Measurements from ENCODE around the gene SLC10A2. TPM values are rescaled to one million over a fixed set of nuclear protein-coding genes. Genes with fewer than 3 reads are reported as not detected.

Gene SLC10A2
- total and polyA plus RNA-seq, 2 of the 4 experiments (the other 2 are of a cell fraction): not detected

DNA sequence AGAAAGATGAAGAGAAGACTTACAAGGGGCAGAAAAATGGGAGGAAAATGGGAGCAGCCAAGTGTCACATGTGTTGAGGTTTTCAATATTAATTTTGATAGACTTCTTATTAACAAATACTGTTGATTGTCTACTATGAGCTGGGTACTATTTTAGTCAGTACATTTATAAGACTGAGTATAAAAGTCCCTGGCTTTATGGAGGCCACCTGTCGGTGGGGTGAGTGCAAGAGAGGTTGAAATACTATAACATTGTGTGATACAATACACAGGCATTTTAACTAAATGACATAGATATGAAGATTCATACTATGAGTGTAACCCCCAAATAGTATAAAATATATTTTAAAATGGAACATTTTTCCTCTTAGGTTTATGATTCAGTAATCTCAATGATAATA lies 29.9 kb downstream of the SLC10A2 start:
- in situ Hi-C loops (cut with MboI; ENCODE audit: low sequenced_read_pairs): no loop called here
- Histone ChIP-seq H2AFZ (replicated peaks; ENCODE audit: low read length, poor library complexity) (no peak overlapping the region), H3K79me1 (ENCODE audit: low read depth in 1 of 2, low read length in 2 of 2) (no peaks in the 10 kb centered on the region), H3K14ac (replicated peaks; ENCODE audit: low read depth, low read length) (no peak overlapping the region), H2BK5ac (ENCODE audit: low read depth, low read length, poor library complexity, severe bottlenecking) (no peak overlapping the region), H2AK5ac (ENCODE audit: low read depth, low read length) (no peak overlapping the region), H4K8ac (ENCODE audit: low read depth in 2 of 2, low read length in 2 of 2) (no peak overlapping the region), H3K27ac (ENCODE audit: insufficient read depth, low read length) (no peak overlapping the region), H4K5ac (ENCODE audit: low read depth, low read length) (no peak overlapping the region), H3K23ac (ENCODE audit: low read depth, low read length) (no peak overlapping the region), H3K9me1 (ENCODE audit: insufficient read depth, low read length) (no peaks in the 10 kb centered on the region), H3K9ac (ENCODE audit: low read depth, low read length) (no peak overlapping the region), H4K91ac (ENCODE audit: insufficient read depth, low read depth, low read length) (no peak overlapping the region), H2BK20ac (ENCODE audit: low read depth, low read length) (no peak overlapping the region), H3K18ac (ENCODE audit: low read depth, low read length) (no peak overlapping the region), H2BK120ac (ENCODE audit: low read depth, low read length) (no peak overlapping the region), H3K36me3 (ENCODE audit: control insufficient read depth, insufficient read depth, low read length) (no peaks in the 10 kb centered on the region), H2BK15ac (ENCODE audit: low read depth, low read length) (no peak overlapping the region), H3K4ac (ENCODE audit: low read depth, low read length) (no peak overlapping the region), H3K4me2 (ENCODE audit: low read depth, low read length) (no peak overlapping the region), H2AK9ac (replicated peaks; ENCODE audit: low read depth, low read length, poor library complexity) (no peak overlapping the region), H3K4me3 (ENCODE audit: insufficient read depth, low read depth, low read length) (no peak overlapping the region), H3K27me3 (ENCODE audit: control insufficient read depth, insufficient read depth, low read length) (no peaks in the 10 kb centered on the region), H3K56ac (ENCODE audit: extremely low read depth, insufficient read depth, low read length) (no peak overlapping the region), H3K4me1 (ENCODE audit: control insufficient read depth, insufficient read depth, low read length) (no peaks in the 10 kb centered on the region), H3K9me3 (ENCODE audit: control insufficient read depth, insufficient read depth, low read length) (0 out of 2 replicates have a peak, but pooled peaks cover 3% of the 10 kb centered on the region), H4K20me1 (ENCODE audit: insufficient read depth, low read length) (no peaks in the 10 kb centered on the region)
- no peak for ATAC-seq (ENCODE audit: low read depth)
- dilution Hi-C loops (cut with HindIII; ENCODE audit: low sequenced_read_pairs, unreplicated experiment): no loop called here
- no TSS peak for BruUV-seq (replicated peaks)
- POLR2A ChIA-PET (ENCODE audit: unreplicated experiment): no interaction called here
- TF ChIP-seq RCOR1 (IDR thresholded peaks at IDR 0.05; ENCODE audit: insufficient replicate concordance, low read length) (no peak), MAZ (IDR thresholded peaks at IDR 0.05; ENCODE audit: borderline replicate concordance, low read depth, low read length) (no peak), CHD1 (IDR thresholded peaks at IDR 0.05; ENCODE audit: low read depth, low read length) (no peak), ELK1 (IDR thresholded peaks at IDR 0.05; ENCODE audit: borderline replicate concordance, low read depth, low read length) (no peak), MXI1 (IDR thresholded peaks at IDR 0.05; ENCODE audit: borderline replicate concordance, low read depth, low read length) (no peak), CEBPB (IDR thresholded peaks at IDR 0.05; ENCODE audit: low read depth, low read length) (no peak), MAFK (IDR thresholded peaks at IDR 0.05; ENCODE audit: low read depth, low read length) (no peak), SMC3 (IDR thresholded peaks at IDR 0.05; ENCODE audit: low read depth, low read length) (no peak), FOS (IDR thresholded peaks at IDR 0.05; ENCODE audit: low read depth, low read length) (no peak), BHLHE40 (IDR thresholded peaks at IDR 0.05; ENCODE audit: low read depth, low read length) (no peak), POLR2A (IDR thresholded peaks at IDR 0.05; ENCODE audit: low read depth, low read length) (no peak), NFE2L2 (IDR thresholded peaks at IDR 0.05; ENCODE audit: low read depth, low read length) (no peak), RAD21 (IDR thresholded peaks at IDR 0.05; ENCODE audit: low read length) (no peak), RFX5 (IDR thresholded peaks at IDR 0.05; ENCODE audit: low read depth, low read length) (no peak)
- TF ChIP-seq, protein P1, sequence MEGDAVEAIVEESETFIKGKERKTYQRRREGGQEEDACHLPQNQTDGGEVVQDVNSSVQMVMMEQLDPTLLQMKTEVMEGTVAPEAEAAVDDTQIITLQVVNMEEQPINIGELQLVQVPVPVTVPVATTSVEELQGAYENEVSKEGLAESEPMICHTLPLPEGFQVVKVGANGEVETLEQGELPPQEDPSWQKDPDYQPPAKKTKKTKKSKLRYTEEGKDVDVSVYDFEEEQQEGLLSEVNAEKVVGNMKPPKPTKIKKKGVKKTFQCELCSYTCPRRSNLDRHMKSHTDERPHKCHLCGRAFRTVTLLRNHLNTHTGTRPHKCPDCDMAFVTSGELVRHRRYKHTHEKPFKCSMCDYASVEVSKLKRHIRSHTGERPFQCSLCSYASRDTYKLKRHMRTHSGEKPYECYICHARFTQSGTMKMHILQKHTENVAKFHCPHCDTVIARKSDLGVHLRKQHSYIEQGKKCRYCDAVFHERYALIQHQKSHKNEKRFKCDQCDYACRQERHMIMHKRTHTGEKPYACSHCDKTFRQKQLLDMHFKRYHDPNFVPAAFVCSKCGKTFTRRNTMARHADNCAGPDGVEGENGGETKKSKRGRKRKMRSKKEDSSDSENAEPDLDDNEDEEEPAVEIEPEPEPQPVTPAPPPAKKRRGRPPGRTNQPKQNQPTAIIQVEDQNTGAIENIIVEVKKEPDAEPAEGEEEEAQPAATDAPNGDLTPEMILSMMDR (conservative IDR thresholded peaks at IDR 0.05; ENCODE audit: low read depth, low read length): no peak
- TF ChIP-seq, protein P2, sequence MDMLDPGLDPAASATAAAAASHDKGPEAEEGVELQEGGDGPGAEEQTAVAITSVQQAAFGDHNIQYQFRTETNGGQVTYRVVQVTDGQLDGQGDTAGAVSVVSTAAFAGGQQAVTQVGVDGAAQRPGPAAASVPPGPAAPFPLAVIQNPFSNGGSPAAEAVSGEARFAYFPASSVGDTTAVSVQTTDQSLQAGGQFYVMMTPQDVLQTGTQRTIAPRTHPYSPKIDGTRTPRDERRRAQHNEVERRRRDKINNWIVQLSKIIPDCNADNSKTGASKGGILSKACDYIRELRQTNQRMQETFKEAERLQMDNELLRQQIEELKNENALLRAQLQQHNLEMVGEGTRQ (IDR thresholded peaks at IDR 0.05; ENCODE audit: low read depth, low read length): no peak
- no peak for DNase-seq
- intact Hi-C loops (cut with micrococcal nuclease): no loop called here
- CTCF ChIA-PET: no interaction called here
- no CpG with 5 or more reads among the region's 1 CpG for WGBS, 2 experiments (ENCODE audit: extremely low coverage in 2 of 2, insufficient read length in 1 of 2)

Measured in IMR-90 (cell line).